Upper lobe of left lung (tissue), 4 donors: ENCODE results near the gene CT45A3.
"Not testable (repeated sequence)": the region's sequence is repeated elsewhere in the genome, so short reads cannot be mapped to it uniquely, and the experiment has no call there.

Experiments used
- EP300 ChIP-seq, 4 donors: sonication (generic); formaldehyde crosslinking; IDR thresholded peaks; one replicate each; pipeline ENCODE4 v1.5.1; 2017; ENCODE audit warnings: antibody characterized with exemption in 4 of 4, control low read depth in 2 of 4
- POLR2A ChIP-seq, 4 donors: fragments of 450-650 bp; IDR thresholded peaks; one replicate each; pipeline ENCODE4 v1.5.1; 2016 to 2017; ENCODE audit warnings: antibody characterized with exemption in 4 of 4, mild to moderate bottlenecking in 2 of 4
- POLR2AphosphoS5 ChIP-seq, 2 donors: sonication (generic); formaldehyde crosslinking; IDR thresholded peaks; one replicate each; pipeline ENCODE4 v1.5.1; 2017; ENCODE audit warnings: antibody characterized with exemption in 2 of 2
- TF ChIP-seq, protein P1 (sequence below), 6 experiments: fragments of 450-650 bp in 4 of 6; fragments of 200-600 bp in 2 of 6; sonication (generic) in 2 of 6; IDR thresholded peaks; one replicate each; pipeline ENCODE4 v1.5.1; 2016 to 2019; ENCODE audit warnings: antibody characterized with exemption in 6 of 6

DNA sequence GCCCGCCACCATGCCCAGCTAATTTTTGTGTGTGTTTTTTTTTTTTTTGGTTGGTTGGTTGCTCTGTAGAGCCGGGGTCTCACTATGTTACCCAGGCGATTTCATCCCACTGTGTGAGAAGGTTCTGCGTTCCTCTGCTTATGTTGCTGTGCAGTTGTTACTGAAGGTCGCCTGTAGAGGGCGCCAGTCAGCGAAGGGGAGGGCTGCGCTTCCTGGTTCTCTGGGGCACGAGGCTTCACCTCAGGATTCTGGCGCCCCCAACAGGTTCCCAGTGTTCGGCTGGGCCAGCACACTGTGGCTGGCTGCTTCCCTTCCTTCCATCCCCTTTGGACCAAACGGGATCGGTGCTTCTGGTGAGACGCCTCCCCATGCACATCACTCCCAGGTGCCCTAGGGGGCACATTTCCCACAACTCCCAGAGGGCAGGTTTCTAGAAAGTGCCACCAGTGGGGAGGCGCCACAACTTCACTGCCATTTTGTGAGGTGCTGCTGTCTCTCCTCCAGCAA is 54.8 kb downstream of the CT45A3 start, which contains the start of gene CT45A1:
- TF ChIP-seq, protein P1, sequence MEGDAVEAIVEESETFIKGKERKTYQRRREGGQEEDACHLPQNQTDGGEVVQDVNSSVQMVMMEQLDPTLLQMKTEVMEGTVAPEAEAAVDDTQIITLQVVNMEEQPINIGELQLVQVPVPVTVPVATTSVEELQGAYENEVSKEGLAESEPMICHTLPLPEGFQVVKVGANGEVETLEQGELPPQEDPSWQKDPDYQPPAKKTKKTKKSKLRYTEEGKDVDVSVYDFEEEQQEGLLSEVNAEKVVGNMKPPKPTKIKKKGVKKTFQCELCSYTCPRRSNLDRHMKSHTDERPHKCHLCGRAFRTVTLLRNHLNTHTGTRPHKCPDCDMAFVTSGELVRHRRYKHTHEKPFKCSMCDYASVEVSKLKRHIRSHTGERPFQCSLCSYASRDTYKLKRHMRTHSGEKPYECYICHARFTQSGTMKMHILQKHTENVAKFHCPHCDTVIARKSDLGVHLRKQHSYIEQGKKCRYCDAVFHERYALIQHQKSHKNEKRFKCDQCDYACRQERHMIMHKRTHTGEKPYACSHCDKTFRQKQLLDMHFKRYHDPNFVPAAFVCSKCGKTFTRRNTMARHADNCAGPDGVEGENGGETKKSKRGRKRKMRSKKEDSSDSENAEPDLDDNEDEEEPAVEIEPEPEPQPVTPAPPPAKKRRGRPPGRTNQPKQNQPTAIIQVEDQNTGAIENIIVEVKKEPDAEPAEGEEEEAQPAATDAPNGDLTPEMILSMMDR (IDR thresholded peaks at IDR 0.05) = not testable (repeated sequence)
- TF ChIP-seq EP300, POLR2A, POLR2AphosphoS5 (IDR thresholded peaks at IDR 0.05): not testable (repeated sequence)
